Measurements from ENCODE around the gene N4BP2.
A peak's percentile ranks its signal among the peaks of the same experiment; 100 is the strongest.

N4BP2 gene

DNA sequence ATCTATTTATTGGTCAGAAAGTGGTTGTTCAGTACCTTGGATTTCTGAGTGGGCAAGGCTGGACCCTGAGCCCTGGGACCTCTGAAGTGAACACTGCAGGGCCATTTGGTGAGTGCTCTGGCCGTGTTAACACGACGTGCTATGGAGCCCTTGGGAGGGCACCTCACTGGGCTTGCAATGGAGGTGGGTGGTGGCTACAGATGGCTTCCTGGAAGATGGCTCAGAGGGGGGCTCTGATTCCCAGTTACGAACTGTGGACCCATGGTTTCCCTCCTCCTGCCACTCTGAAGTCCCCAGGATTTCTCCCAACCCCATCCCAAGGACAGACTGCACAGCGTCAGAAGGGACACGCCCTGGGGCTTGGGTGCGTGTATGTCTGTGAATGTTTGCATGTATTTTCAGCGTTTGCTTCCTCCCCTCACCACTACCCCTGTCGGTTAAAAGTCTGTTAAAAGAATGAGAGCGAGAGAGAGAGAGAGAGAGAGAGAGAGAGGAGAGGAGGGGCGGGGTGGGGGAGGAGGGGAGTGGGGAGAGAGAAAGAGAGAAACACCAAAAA, 136.4 kb downstream of the N4BP2 start:
- no peak for DNase-seq

DNA sequence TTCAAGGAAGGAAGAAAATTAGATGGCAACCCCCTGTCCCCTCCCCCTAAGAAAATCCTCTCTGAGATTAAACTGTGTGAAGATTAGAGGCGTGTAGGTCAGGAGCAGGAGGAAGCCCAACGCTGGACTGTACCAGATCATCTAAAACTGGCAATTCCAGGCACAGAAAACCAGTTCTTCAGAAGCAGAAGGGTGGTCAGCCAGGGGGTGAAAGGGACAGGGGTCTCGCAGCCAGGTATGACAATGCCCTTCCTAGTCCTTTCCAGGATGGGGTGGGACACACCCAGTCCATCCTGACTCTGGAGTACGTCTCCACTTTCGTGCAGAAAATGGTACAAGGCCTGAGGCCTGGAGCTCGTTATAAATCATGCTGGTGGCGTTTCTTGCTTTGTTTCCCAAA, 136.9 kb downstream of the N4BP2 start:
- DNase-seq = no peak

DNA sequence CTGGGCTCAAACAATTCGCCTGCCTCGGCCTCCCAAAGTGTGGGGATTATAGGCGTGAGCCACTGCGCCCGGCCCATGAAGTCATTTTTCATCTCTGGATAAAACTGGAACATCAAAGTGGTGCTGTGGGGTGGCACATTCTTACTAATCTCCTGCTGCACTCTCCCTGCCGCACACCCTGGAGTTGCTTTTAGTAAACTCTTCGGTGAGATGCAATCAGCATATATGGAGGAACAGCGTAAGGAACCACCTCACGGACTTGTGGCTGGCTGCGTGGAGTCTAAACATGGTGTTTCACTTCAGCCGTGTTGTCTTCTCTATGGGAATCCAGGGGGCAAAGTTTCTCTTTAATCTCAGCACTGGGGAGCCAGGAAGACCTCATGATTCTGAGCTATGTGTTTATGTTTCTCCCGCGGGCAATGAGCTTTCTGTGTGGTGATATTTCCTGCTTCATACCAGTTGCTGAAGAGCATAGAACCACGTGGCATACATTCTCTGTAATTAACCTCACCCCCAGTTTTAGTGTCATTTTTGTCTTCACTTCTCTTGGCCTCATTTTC, 138.0 kb downstream of the N4BP2 start:
- DNase-seq = peak; percentile 37

DNA sequence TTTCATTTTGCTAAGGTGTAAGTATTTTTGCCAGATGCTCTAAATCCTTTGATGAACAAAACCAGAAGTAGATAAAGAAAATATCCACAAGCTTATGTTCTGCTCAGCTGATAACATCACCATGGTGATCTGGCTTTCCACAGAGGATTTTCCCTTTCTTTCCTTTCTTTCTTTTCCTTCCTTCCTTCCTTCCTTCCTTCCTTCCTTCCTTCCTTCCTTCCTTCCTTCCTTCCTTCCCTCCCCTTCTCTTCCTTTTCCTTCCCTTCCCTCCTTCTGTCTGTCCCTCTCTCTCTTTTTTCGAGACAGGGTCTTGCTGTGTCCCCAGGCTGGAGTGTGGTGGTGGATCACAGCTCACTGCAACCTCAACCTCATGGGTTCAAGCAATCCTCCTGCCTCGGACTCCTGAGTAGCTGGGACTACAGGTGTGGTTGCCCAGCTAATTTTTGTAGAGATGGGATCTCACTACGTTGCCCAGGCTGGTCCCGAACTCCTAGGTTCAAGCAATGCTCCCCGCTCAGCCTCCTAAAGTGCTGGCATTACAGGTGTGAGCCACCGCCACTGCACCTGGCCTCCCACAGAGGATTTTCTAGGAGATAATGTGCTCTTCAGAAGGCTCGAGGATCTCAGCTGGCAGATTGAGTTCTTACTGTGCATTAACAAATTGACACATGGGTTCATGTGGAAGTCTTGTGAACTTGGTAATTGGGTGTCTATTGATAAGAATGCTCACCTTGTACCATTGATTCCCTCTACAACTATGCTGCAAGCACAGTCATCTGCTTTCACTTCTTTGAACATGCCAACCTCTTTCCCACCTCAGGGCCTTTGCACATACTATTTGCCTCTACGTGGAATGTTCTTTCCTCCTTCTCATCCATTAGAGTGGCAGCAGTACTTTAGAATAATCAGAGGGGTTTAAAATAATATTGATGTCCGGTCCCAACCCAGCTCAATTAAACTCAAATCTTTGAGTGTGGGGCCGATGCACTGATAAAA, 138.8 kb downstream of the N4BP2 start:
- no peak for DNase-seq

DNA sequence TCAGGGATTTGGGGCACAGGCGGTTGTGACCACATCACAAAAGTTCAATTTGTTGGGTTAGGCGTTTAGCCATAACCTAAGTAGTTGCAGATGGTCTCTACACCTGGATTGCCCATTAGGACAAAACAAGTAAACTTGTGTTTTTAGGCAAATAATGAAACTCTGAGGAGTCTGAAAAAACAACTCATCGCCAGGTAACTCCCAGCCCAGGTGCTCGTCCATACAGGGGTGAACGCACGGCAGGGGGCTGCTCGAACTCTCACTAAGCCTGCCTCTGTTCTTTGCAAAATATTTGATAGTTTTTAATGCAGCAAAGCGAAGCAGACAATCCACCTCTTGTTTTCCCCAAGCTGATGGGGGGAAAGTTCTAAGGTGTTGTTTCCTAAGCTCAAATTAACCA, 139.6 kb downstream of the N4BP2 start:
- DNase-seq = no peak

DNA sequence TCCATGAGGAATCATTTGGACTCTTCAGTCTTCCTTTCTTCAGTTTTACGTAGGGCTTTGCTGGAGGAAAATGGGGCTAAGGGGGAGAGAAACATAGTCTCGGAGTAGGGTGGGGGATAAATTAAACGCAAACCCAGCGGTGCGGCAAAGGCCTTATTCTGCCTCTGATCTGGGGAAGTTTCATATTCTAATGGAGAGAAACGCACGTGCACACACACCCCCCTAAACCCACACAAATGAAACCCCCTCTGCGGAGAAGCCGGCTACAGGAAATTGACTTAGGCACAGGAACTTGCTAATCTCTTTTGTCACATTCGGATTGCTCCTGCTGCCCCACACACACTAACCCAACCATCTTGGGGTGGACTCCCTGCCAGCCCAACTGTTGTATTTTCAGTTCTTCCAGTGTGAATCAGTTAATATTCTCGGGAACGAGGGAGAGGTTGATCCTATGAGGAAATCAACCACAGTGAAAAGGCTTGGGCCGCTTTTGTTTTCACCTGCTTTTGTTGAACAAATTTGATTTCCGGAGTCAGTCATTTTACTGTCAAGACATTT, 140.2 kb downstream of the N4BP2 start, which contains the start of gene RHOH:
Gene RHOH, plus strand, starts transcription at position 308 of the 558 bp plus-strand sequence. CDS start 46,356 bp downstream, outside the sequence.
- DNase-seq = no peak

DNA sequence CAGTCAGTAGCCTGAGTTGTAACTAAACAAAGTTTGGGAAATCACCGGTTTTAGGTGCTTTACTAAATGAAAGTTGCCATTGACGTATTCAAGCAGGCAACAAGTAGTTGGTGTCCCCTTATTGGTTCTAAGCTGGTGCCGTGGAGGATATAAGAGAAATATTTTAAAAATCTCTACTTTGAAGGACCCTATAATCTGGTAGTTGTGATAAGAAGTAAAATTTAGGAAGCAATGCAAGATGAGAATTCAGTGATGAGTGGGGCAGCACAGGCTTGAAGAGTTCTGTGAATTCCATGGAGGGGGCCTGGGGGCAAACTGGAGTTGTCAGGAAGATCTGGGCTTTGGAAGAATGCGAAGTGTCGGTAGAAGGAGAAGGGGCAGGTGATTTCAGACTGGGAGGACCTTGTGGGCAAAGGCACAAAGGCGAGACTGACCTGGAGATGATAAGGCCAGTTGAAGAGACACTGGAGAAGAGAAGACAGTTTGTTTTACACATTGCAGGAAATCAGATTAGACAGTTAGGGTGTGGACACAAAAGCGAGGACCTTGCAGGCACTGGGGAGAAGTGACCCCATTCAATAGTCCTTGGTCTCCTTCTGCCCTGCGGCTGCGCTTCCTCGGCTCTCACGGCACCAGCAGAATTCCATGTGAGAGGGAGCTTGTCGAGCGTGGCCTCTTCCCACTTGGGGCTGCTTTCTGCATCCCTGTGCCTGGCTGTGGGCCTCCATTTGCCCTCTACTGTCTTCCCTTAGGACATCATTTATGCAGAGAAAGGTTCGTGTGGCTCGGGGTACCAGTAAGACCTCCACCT, 141.4 kb downstream of the N4BP2 start:
- DNase-seq = no peak

DNA sequence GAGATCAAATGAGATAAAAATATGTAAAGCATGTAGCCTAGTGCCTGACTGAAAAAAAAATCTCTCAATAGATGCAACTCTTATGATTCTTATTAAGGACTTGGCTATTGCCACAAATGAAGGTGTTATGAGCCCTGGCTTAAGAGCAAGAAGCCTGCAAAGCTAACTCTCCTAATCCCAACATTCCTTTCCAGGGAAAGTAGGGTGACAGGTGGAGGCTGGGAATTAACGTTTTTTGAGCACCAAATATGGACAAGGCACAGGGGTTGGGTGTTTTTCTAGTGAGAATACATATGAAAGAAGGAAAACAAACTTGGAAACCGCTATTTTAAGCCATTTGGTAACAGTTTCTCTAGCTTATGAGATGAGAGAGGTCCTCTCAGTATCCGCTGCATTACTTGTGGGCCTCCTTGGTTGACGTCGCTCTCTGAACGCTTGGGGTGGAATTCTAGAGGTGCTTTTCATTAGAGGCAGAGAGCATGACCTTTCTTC, 142.6 kb downstream of the N4BP2 start:
- no peak for DNase-seq

DNA sequence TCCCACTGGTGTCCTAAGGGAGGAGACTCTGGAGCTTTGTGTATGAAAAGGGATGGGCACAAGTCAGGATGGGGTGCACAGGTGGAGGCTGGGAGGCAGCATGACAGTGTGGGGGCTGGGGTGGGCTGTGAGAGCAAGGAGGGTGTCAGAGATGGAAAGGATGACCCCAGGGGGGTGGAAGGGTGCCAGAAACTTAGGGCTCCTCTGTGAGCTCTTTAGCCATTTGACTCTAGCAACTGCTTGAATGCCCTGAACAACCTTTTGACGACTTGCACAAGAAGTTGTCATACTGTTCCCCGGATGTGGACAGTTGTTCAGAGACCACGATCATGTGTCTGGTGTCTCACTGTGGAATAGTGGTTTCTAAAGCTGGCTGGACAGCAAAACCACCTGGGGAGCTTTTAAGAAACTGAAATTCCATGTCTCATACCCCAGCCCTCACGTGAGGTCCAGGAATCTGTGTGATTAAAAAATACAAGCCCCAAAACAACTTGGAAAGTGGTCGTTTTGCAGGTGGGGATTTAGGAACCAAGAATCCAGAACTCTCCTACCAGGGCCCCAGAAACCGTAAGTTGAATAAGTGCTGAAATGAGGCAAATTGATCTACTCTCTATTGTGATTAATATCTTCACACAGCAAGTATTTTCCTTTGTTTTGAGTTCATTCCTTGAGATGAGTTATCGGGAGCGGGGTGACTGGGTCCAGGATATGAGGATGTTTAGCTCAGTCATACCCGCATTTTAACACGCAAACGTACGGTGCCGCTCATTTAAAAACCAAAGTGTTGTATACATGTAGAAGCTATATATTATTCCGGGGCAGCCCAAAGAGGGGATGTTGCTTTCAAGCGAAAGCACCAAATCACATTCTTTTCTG, 143.6 kb downstream of the N4BP2 start:
- peak; percentile 24 for DNase-seq

DNA sequence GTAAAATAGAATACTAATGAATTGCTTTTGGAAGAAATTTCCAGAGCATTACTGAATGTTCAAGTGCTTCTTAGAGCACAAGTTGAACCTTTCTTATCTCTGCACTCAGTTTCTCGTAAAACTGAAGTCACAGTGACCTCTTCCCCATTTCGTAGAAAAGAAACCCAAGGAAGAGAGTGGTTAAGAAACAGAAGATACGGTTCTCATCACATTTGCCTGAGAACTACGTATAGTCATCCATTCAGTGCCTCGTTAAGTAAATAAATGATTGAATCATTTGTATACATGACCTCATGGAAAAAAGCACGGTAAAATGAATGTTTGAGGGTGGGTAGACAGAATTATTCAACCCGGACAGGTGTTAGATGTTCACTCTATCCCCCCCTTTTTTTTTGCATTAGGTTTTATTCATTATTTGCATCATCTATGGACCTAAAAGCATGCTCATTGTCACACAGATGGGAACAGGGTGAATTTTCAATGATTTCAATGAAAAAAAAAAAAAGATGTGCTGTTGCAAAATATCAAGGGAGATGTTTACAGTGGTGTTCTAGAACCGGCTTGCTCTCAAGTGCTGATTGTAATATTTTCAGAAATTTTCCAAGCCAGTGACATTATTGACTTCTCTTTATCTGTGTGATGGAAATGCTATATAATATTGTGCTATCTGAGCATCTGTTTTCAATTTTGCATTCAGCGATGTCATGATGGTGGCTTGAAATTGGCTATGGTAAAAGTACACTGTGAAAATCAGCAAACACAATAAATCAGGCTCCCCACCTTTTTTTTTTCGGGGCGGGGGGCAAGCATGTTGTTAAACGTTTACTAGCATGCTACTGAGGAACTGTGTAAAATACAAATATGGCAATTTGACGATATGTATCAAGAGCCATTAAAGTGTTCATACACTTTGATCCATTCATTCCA, 144.5 kb downstream of the N4BP2 start:
- no peak for DNase-seq

DNA sequence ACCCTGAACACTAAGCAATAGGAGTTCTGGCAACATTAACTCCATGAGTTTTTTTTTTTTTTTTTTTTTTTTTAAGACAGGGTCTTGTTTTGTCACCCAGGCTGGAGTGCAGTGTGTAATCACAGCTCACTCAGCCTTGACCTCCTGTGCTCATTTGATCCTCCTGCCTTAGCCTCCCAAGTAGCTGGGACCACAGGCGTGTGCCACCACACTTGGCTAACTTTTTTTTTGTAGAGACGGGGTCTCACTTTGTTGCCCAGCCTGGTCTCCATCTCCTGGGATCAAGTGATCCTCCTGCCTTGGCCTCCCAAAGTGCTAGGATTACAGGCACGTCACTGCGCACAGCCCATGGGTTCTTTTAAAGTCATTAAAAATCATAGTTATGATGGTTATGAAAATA, 145.2 kb downstream of the N4BP2 start:
- DNase-seq = no peak

DNA sequence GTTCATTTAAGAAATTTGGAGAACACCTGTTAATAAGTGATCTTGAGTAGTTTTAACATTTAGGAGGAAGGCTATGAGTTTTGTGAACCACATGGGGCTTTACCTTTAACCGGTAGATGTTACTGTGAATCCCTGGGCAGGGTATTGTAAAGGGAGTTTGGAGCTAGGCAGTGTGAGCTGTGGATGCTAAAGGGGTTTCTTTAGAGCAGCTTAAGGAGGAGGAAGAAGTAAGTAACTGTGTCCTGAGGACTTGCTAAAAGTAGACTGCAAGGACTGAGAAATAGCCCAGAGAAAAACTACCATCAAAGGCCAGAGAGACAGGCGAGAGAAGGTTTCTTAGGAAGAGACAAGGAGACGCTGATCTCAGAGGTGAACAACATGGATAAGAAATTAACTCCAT, 145.8 kb downstream of the N4BP2 start:
- no peak for DNase-seq

DNA sequence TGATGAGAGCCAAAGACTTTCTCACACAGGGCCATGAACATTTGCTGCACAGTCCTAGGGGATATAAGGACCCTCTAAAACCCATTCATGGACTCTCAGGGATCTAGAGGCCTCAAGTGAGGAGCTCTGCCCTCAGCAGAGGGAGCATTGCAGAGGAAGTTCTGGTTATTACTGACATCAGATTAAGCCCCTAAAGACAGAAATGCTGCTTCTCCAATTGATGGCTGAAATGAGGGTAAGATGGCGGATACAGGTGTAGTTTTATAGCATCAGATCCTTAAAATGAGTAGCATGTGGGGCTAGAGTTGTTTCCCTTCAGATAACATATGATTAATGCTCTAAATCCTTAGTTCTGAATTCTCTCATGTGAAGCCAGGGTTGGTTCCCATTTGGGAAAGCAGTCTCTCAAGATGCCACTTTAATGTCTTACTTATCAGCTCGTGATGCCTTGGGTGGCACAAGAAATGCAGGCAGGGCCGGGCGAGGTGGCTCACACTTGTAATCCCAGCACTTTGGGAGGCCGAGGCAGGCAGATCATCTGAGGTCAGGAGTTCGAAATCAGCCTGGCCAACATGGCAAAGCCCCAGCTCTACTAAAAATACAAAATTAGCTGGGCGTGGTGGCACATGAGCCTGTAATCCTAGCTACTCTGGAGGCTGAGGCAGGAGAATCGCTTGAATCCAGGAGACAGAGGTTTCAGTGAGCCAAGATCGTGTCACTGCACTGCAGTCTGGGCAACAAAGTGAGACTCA, 148.0 kb downstream of the N4BP2 start:
- DNase-seq = no peak

DNA sequence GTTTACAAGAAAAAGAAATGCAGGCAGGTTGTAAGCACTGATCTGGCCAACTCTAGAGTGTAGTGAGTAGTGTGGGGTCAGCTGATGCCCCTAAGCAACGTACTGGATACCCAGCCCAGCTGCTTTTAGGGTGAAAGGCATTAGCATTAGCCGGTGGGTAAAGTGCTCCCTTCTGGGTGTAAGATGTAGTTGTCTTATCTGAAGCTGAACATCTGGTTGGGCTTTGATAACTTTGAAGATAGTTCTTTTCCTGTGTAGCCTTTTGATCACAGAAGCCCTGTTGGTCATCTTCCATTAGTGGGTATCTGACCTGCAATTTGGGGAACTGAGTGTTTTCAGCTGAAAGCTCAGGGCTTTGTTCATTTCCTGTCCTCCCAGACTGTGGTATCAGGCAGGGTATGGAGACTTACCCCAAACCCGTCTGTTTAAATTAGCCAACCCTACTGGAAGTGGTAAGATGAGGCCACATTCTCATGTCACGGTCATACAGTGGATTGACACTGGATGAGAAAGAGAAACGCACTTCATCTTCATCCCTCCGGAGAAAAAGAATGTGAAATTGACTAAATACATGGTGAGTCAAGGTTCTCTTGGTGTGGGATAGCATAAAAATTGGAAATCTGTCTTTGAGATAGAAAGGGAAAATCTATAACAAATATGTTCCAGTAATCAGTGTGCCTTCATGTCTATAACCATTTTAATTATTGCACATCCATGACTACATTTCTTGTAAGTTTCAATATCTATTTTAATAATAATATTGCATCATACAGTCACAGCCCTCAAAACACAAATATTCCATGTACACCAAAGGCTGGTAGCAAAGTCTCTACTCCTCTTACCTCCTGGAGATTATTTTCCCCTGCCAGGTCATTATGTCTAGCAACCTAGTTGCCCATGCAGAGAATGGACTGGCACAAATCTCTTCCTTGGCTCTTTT, 148.9 kb downstream of the N4BP2 start:
- DNase-seq = no peak

DNA sequence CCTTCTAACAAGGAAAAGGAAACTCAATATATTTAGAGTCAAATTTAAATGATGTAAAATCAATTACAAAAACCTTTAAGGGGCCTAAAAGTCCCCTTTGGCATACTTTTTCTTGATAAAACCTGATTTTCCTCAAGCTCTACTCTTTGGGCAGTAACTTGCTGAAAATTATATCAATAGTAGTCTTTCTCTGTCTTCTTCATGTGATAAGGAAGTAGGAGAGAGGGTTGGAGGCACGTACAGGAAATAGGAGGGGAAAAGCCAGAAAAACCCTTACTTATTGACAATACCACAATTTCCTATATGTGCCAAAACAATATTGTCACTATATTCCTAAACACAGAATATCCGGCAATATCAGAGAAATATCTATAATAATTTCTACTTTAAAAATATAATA, 149.8 kb downstream of the N4BP2 start:
- no peak for DNase-seq
